A673 (cell line): ENCODE data around the gene IGFN1. TPM values are rescaled to one million over a fixed set of nuclear protein-coding genes. Genes with fewer than 3 reads are reported as not detected.

Source experiments
- BruUV-seq: library from RNA; stranded (reverse); fragments of 400-500 nt; replicated peaks from 2 replicates; lab custom pipeline; 2021; lab: Mats Ljungman, UMichigan
- CTCF ChIA-PET: fragments of 300-600 bp; sonication (Branson Sonifier 250); formaldehyde crosslinking; loops from one replicate; lab custom pipeline; 2022; ENCODE audit warnings: antibody characterized with exemption; lab: Charles Lee
- POLR2A ChIA-PET: fragments of 300-600 bp; sonication (Branson Sonifier 250); formaldehyde crosslinking; loops from one replicate; lab custom pipeline; 2022; ENCODE audit warnings: antibody characterized with exemption; ENCODE audit not compliant: low non-redundant PET; lab: Charles Lee
- DNase-seq: peaks from one replicate; pipeline ENCODE4 v3.0.0-alpha.2; 2015; ENCODE audit warnings: low spot score
- H3K27ac ChIP-seq: fragments of 200-600 bp; sonication (generic); 2 replicates; pipeline ENCODE4 v1.5.1; 2016; ENCODE audit warnings: mixed run types, low read depth, mild to moderate bottlenecking, mixed read lengths, antibody characterized with exemption, low read length; ENCODE audit not compliant: poor library complexity, severe bottlenecking
- H3K27me3 ChIP-seq: fragments of 200-600 bp; sonication (generic); replicated peaks from 2 replicates; pipeline ENCODE4 v1.6.1; 2017; ENCODE audit warnings: mixed run types, low read depth, mild to moderate bottlenecking, mixed read lengths, antibody characterized with exemption, low read length; ENCODE audit not compliant: insufficient read depth, poor library complexity
- H3K36me3 ChIP-seq: fragments of 200-600 bp; sonication (generic); 2 replicates; pipeline ENCODE4 v1.6.1; 2016; ENCODE audit warnings: mixed run types, mild to moderate bottlenecking, mixed read lengths, antibody characterized with exemption, low read length; ENCODE audit not compliant: insufficient read depth, poor library complexity, severe bottlenecking
- H3K4me1 ChIP-seq: fragments of 200-600 bp; sonication (generic); 2 replicates; pipeline ENCODE4 v1.6.1; 2017; ENCODE audit warnings: mixed run types, mild to moderate bottlenecking, mixed read lengths, antibody characterized with exemption, low read length; ENCODE audit not compliant: insufficient read depth, poor library complexity, severe bottlenecking
- H3K4me3 ChIP-seq: fragments of 200-600 bp; sonication (generic); 2 replicates; pipeline ENCODE4 v1.5.1; 2016; ENCODE audit warnings: low read depth, mixed run types, mild to moderate bottlenecking, mixed read lengths, low read length; ENCODE audit not compliant: poor library complexity, severe bottlenecking
- H3K9me3 ChIP-seq: fragments of 200-600 bp; sonication (generic); 2 replicates; pipeline ENCODE4 v1.6.1; 2016; ENCODE audit warnings: mixed run types, low read depth, mild to moderate bottlenecking, mixed read lengths, antibody characterized with exemption, low read length; ENCODE audit not compliant: poor library complexity, severe bottlenecking
- EZH2 ChIP-seq: fragments of 200-600 bp; sonication (generic); IDR thresholded peaks from 2 replicates; pipeline ENCODE4 v1.6.1; 2017; ENCODE audit warnings: borderline replicate concordance, low read depth, mild to moderate bottlenecking, mixed read lengths, antibody characterized with exemption, low read length; ENCODE audit not compliant: poor library complexity, severe bottlenecking
- intact Hi-C: fragments of 100-400 bp; cut with micrococcal nuclease; formaldehyde crosslinking; loops from one replicate; pipeline ENCODE4 v1.10.0; 2022; ENCODE audit not compliant: unreplicated experiment
- total RNA-seq: library from RNA; stranded (reverse); gene quantifications from 2 replicates; pipeline ENCODE4 v1.2.3, GENCODE V29; 2021
- TF ChIP-seq, protein P1 (sequence below): fragments of 300-800, 200-600 bp; sonication (generic); conservative IDR thresholded peaks from 2 replicates; pipeline ENCODE4 v1.5.1; 2017; ENCODE audit warnings: low read depth, mild to moderate bottlenecking, antibody characterized with exemption, low read length, moderate library complexity, mixed read lengths

The IGFN1 gene
- total RNA-seq, 1 experiment from 2014 or later, result 1.2 TPM

DNA sequence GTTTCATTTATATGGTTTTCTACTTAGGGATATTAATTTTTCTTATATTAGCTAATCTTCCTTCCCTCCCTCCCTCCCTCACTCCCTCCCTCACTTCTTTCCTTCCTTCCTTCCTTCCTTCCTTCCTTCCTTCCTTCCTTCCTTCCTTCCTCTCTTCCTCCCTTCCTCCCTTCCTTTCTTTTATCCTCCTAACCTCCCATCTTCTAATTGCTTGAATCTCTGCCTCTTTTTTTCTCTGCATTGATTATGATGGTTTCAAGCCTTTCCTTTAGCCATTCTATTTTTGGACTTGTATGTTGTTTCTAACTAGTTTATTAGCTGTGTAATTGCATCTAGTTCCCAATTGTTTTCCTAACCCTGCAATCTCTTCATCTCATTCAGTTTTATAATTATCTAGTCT lies 75.7 kb downstream of the IGFN1 start:
- ChIA-PET POLR2A (interaction anchor here (0.5 to 1.1 kb wide), 7 partner anchors 12 to 272 kb away, joined by 3 to 6 read pairs (median 3); partner anchors contain the start of genes NAV1 and PKP1), CTCF (interaction anchor here (0.6 to 0.9 kb wide), 2 partner anchors 17 to 38 kb away, joined by 3 to 7 read pairs; no protein-coding TSS in a partner anchor)
- no TSS peak for BruUV-seq
- H3K27ac ChIP-seq, result peak overlapping the region; percentile 99
- H3K36me3 ChIP-seq, result no peaks in the 10 kb centered on the region
- H3K27me3 ChIP-seq, result no peaks in the 10 kb centered on the region
- H3K4me3 ChIP-seq, result peak overlapping the region; percentile 3
- TF ChIP-seq EZH2, result no peak
- TF ChIP-seq, protein P1, sequence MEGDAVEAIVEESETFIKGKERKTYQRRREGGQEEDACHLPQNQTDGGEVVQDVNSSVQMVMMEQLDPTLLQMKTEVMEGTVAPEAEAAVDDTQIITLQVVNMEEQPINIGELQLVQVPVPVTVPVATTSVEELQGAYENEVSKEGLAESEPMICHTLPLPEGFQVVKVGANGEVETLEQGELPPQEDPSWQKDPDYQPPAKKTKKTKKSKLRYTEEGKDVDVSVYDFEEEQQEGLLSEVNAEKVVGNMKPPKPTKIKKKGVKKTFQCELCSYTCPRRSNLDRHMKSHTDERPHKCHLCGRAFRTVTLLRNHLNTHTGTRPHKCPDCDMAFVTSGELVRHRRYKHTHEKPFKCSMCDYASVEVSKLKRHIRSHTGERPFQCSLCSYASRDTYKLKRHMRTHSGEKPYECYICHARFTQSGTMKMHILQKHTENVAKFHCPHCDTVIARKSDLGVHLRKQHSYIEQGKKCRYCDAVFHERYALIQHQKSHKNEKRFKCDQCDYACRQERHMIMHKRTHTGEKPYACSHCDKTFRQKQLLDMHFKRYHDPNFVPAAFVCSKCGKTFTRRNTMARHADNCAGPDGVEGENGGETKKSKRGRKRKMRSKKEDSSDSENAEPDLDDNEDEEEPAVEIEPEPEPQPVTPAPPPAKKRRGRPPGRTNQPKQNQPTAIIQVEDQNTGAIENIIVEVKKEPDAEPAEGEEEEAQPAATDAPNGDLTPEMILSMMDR, result no peak
- intact Hi-C loops, result loop anchor here (1.0 to 5.0 kb wide), 4 partner anchors 45 to 1584 kb away; no protein-coding TSS in a partner anchor
- no peaks in the 10 kb centered on the region for H3K9me3 ChIP-seq
- DNase-seq, result peak; percentile 96
- peaks cover 84% of the 10 kb centered on the region for H3K4me1 ChIP-seq

DNA sequence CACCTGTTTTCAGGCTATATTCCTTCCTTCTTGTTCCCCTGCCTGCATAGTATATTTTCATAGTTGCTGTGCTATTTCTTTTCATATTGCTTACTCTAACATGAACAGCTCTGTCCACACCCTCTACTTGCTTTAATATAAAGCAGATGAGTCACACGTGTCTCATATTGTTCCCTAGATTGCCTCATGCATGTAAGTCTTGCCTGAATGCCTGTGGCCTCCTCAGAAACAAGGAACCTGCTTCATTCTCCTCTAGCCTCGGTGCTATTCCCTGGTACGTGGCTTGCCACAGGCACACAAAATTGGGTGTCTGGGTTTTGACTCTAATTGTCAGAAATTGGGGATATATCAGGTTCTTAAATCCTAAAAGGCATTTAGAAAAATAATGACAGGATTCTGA lies 76.2 kb downstream of the IGFN1 start:
- no peaks in the 10 kb centered on the region for H3K27me3 ChIP-seq
- ChIA-PET CTCF (interaction anchor here (0.9 kb wide), 1 partner anchor 16 kb away, joined by 3 read pairs; no protein-coding TSS in a partner anchor), POLR2A (interaction anchor here (0.5 to 1.1 kb wide), 7 partner anchors 12 to 272 kb away, joined by 3 to 6 read pairs (median 3); partner anchors contain the start of genes NAV1 and PKP1)
- H3K9me3 ChIP-seq, result no peaks in the 10 kb centered on the region
- BruUV-seq, result no TSS peak
- H3K4me1 ChIP-seq, result peaks cover 84% of the 10 kb centered on the region
- DNase-seq, result peak; percentile 94
- peak overlapping the region; percentile 99 for H3K27ac ChIP-seq
- TF ChIP-seq EZH2, result no peak
- TF ChIP-seq, protein P1, result no peak
- no peaks in the 10 kb centered on the region for H3K36me3 ChIP-seq
- intact Hi-C loops, result loop anchor here (1.0 to 5.0 kb wide), 4 partner anchors 45 to 1584 kb away; no protein-coding TSS in a partner anchor
- H3K4me3 ChIP-seq, result peak overlapping the region; percentile 3

DNA sequence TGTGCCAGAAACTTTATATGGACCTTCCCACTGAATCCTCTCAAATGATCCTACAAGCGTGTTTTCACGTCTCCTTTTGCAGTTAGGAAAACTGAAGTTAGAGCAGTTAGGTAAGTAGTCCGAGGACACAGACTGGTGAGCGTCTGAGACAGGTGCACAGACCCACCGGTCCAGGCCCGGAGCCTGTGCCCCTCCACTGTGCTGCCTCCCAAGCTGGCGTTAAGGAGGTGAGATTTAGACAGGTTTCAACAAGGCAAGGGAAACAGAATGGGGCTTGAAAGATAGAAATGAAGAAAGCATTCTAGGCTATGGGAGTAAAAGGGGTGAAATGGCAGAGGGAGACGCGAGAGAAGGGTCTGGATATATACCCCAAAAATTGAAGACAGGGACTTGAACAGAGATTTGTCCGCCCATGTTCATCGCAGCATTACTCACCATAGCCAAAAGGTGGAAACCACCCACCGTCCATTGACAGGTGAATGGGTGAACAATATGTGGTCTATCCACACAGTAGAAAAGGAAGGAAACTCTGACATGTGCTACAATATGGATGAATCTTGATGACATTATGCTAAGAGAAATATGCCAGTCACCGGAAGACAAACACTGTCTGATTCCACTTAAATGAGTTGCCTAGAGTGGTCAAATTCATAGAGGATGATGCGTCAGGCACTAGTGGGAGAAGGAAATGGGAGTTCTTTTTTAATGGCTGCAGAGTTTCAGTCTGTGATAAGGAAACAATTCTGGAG lies 77.0 kb downstream of the IGFN1 start:
- CTCF ChIA-PET, result interaction anchor here (0.7 kb wide), 1 partner anchor 45 kb away, joined by 3 read pairs; no protein-coding TSS in a partner anchor
- no TSS peak for BruUV-seq
- POLR2A ChIA-PET, result interaction anchor here (1.9 kb wide), 1 partner anchor 15 kb away, joined by 9 read pairs; the partner anchor contains the start of gene PKP1
- TF ChIP-seq, protein P1, result no peak
- no peak for TF ChIP-seq EZH2
- Histone ChIP-seq H3K4me1 (peaks cover 85% of the 10 kb centered on the region), H3K4me3 (no peak overlapping the region), H3K27ac (peak overlapping the region; percentile 99), H3K27me3 (no peaks in the 10 kb centered on the region), H3K9me3 (no peaks in the 10 kb centered on the region), H3K36me3 (no peaks in the 10 kb centered on the region)
- intact Hi-C loops, result loop anchor here (1.0 to 5.0 kb wide), 3 partner anchors 16 to 1585 kb away; partner anchors contain the start of gene PKP1
- DNase-seq, result no peak
